ENCODE data around the gene SMARCD1. TPM values are rescaled to one million over a fixed set of nuclear protein-coding genes. Genes with fewer than 3 reads are reported as not detected.

SMARCD1 gene
- total RNA-seq, 1 experiment from 2014 or later: 152 TPM

DNA sequence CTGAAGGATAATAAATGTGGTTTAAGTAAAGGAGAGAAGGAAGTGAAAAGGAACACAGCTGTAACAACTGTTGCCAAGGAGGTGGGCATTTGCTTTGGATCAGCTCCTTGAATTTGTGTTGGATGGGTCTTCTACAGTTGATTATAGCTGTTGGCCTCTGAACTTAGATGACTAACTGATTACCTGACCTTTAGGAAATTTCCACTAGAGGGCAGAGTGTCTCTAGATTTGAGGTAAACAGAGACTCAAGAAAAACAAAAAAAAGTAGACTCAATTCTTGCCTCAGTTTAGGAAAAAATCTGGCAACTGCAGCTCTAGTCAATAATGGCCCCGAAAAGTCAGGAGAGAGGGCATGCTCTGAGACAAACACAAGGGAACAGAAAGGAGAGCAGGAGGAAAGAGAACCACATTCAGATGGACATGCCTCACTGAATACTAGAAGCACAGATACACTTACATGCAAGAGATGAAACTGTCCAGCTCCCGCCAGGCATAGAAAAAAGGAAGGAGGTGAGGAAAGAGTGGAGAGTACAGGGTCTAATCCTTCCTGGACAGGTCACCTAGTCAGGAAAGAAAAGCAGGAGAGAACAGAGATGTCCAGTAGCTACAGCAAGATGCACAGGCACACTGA, 47.5 kb downstream of the SMARCD1 start:
- no peak overlapping the region for H2BK15ac ChIP-seq (ENCODE audit: low read depth, low read length)
- Mint-ChIP-seq H3K27ac (peak overlapping the region in 1 of 3 experiments; percentile 21; a peak in 3 of 7 replicates), H3K36me3 (ENCODE audit: insufficient read depth in 1 of 3, low read depth in 3 of 3) (peaks cover 24 to 73% (median 47%) of the 10 kb centered on the region in 3 experiments; a peak in 6 of 7 replicates), H3K9me3 (no peaks in the 10 kb centered on the region), H3K27me3 (ENCODE audit: low read depth) (no peaks in the 10 kb centered on the region), H3K4me3 (no peak overlapping the region), H3K4me1 (no peaks in the 10 kb centered on the region)
- H4K20me1 ChIP-seq (ENCODE audit: control insufficient read depth, insufficient read depth, insufficient read length): no peaks in the 10 kb centered on the region
- H2BK5ac ChIP-seq (ENCODE audit: insufficient read length, low read length): no peak overlapping the region
- no peak overlapping the region for H3K4ac ChIP-seq (ENCODE audit: low read depth, low read length)
- H3K9me3 ChIP-seq (ENCODE audit: control insufficient read depth, low read depth, low read length): no peaks in the 10 kb centered on the region
- no peaks in the 10 kb centered on the region for H3K27me3 ChIP-seq (ENCODE audit: insufficient read depth, low read length)
- H3K18ac ChIP-seq (ENCODE audit: insufficient read length, low read depth, low read length): no peak overlapping the region
- H4K91ac ChIP-seq (ENCODE audit: insufficient read length, low read depth, low read length): no peak overlapping the region
- H3K23ac ChIP-seq (ENCODE audit: insufficient read length, low read depth, low read length): no peak overlapping the region
- TF ChIP-seq, protein P1, sequence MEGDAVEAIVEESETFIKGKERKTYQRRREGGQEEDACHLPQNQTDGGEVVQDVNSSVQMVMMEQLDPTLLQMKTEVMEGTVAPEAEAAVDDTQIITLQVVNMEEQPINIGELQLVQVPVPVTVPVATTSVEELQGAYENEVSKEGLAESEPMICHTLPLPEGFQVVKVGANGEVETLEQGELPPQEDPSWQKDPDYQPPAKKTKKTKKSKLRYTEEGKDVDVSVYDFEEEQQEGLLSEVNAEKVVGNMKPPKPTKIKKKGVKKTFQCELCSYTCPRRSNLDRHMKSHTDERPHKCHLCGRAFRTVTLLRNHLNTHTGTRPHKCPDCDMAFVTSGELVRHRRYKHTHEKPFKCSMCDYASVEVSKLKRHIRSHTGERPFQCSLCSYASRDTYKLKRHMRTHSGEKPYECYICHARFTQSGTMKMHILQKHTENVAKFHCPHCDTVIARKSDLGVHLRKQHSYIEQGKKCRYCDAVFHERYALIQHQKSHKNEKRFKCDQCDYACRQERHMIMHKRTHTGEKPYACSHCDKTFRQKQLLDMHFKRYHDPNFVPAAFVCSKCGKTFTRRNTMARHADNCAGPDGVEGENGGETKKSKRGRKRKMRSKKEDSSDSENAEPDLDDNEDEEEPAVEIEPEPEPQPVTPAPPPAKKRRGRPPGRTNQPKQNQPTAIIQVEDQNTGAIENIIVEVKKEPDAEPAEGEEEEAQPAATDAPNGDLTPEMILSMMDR (conservative IDR thresholded peaks at IDR 0.05): peak; percentile 76
- H2BK20ac ChIP-seq (ENCODE audit: low read depth, low read length, poor library complexity, severe bottlenecking): no peak overlapping the region
- no peak overlapping the region for H3K9ac ChIP-seq (ENCODE audit: extremely low read depth, insufficient read length, low read length)
- H3K79me2 ChIP-seq (ENCODE audit: insufficient read depth, low read length): no peaks in the 10 kb centered on the region
- no peak for DNase-seq
- no peak overlapping the region for H2AFZ ChIP-seq (ENCODE audit: low read length)
- no peak overlapping the region for H3K56ac ChIP-seq (ENCODE audit: insufficient read length, low read depth, low read length)
- no peak overlapping the region for H2AK5ac ChIP-seq (ENCODE audit: insufficient read length, low read length)
- no peak overlapping the region for H2BK12ac ChIP-seq (ENCODE audit: insufficient read length, low read depth, low read length)
- H4K5ac ChIP-seq (ENCODE audit: insufficient read length, low read depth, low read length): no peak overlapping the region
- H3K27ac ChIP-seq (ENCODE audit: insufficient read length, low read depth, low read length): no peak overlapping the region
- H3K14ac ChIP-seq (ENCODE audit: insufficient read depth, low read length): no peak overlapping the region
- no peak overlapping the region for H3T11ph ChIP-seq (ENCODE audit: low read length)
- H3K79me1 ChIP-seq (ENCODE audit: insufficient read depth, low read depth, low read length, poor library complexity, severe bottlenecking): no peaks in the 10 kb centered on the region
- no CpG with 5 or more reads among the region's 2 CpGs for WGBS (ENCODE audit: extremely low coverage, insufficient read length, low lambda C conversion rate)
- no peaks in the 10 kb centered on the region for H3K4me1 ChIP-seq (ENCODE audit: insufficient read depth, low read length)
- H3K23me2 ChIP-seq (ENCODE audit: insufficient read length, low read depth, low read length, poor library complexity, severe bottlenecking): no peaks in the 10 kb centered on the region
- no peak overlapping the region for H3K4me2 ChIP-seq (ENCODE audit: insufficient read depth, insufficient read length, low read length)
- no peak overlapping the region for H4K8ac ChIP-seq (replicated peaks; ENCODE audit: insufficient read length, low read depth, low read length)
- no peak overlapping the region for H2BK120ac ChIP-seq (ENCODE audit: low read depth, low read length, poor library complexity, severe bottlenecking)

Measured in H9 (cell line).